Karpas-422 (cell line): ENCODE data around the gene E2F6. TPM values are rescaled to one million over a fixed set of nuclear protein-coding genes. Genes with fewer than 3 reads are reported as not detected.
"Not testable (repeated sequence)": the region's sequence is repeated elsewhere in the genome, so short reads cannot be mapped to it uniquely, and the experiment has no call there.

Experiments
- DNase-seq: peaks from one replicate; pipeline ENCODE4 v3.0.0-alpha.2; 2015
- H2AFZ ChIP-seq: fragments of 200-600 bp; sonication (generic); 2 replicates; pipeline ENCODE4 v1.6.1; 2014; ENCODE audit warnings: antibody characterized with exemption, low read length, mixed read lengths
- H3K27ac ChIP-seq: fragments of 200-600 bp; sonication (generic); 2 replicates; pipeline ENCODE4 v1.5.1; 2014; ENCODE audit warnings: mild to moderate bottlenecking, low read length, moderate library complexity
- H3K27me3 ChIP-seq: fragments of 200-600 bp; sonication (generic); 2 replicates; pipeline ENCODE4 v1.6.1; 2014; ENCODE audit warnings: low read length, mixed read lengths
- H3K36me3 ChIP-seq: fragments of 200-600 bp; sonication (generic); 2 replicates; pipeline ENCODE4 v1.6.1; 2014; ENCODE audit warnings: low read length, mixed read lengths; ENCODE audit not compliant: insufficient read depth
- H3K4me1 ChIP-seq: fragments of 200-600 bp; sonication (generic); 2 replicates; pipeline ENCODE4 v1.6.1; 2014; ENCODE audit warnings: mild to moderate bottlenecking, low read length, mixed read lengths
- H3K4me2 ChIP-seq: fragments of 200-600 bp; sonication (generic); 2 replicates; pipeline ENCODE4 v1.6.1; 2014; ENCODE audit warnings: low read length, low read depth, mild to moderate bottlenecking; ENCODE audit not compliant: poor library complexity, severe bottlenecking
- H3K4me3 ChIP-seq: fragments of 200-600 bp; sonication (generic); 2 replicates; pipeline ENCODE4 v1.5.1; 2014; ENCODE audit warnings: mild to moderate bottlenecking, antibody characterized with exemption, low read length, mixed read lengths
- H3K79me2 ChIP-seq: fragments of 200-600 bp; sonication (generic); 2 replicates; pipeline ENCODE4 v1.6.1; 2014; ENCODE audit warnings: mild to moderate bottlenecking, low read length, mixed read lengths
- H3K9ac ChIP-seq: fragments of 200-600 bp; sonication (generic); 2 replicates; pipeline ENCODE4 v1.6.0; 2014; ENCODE audit warnings: low read length
- H3K9me2 ChIP-seq: fragments of 200-600 bp; sonication (generic), shearing (Covaris generic); replicated peaks from 2 replicates; pipeline ENCODE4 v1.6.0; 2014; ENCODE audit warnings: mild to moderate bottlenecking, low read length, moderate library complexity; ENCODE audit not compliant: insufficient read depth
- H3K9me3 ChIP-seq: fragments of 300-700, 200-600 bp; sonication (generic); 2 replicates; pipeline ENCODE4 v1.6.1; 2014; ENCODE audit warnings: low read length, mixed read lengths
- H4K20me1 ChIP-seq: fragments of 200-600 bp; sonication (generic); 2 replicates; pipeline ENCODE4 v1.6.1; 2014; ENCODE audit warnings: mild to moderate bottlenecking, antibody characterized with exemption, low read length, low read depth; ENCODE audit not compliant: insufficient read depth
- total RNA-seq: library from RNA; depleted of rRNA; stranded (reverse); fragments of >200 nt; shearing (Covaris generic); gene quantifications from 2 replicates; pipeline ENCODE4 v1.2.3, GENCODE V29; 2014; ENCODE audit warnings: low replicate concordance

The E2F6 gene
- total RNA-seq, 1 experiment from 2014 or later = 11.5 TPM

- peak; percentile 60 for DNase-seq
- H2AFZ ChIP-seq = no peak overlapping the region
- H3K27ac ChIP-seq = no peak overlapping the region
- H3K4me3 ChIP-seq = no peak overlapping the region
- H3K9ac ChIP-seq = no peak overlapping the region
- H3K4me1 ChIP-seq = 0 out of 2 replicates have a peak, but pooled peaks cover 3% of the 10 kb centered on the region
- H3K79me2 ChIP-seq = no peaks in the 10 kb centered on the region
- H3K9me2 ChIP-seq = no peaks in the 10 kb centered on the region
- no peaks in the 10 kb centered on the region for H3K27me3 ChIP-seq
- no peaks in the 10 kb centered on the region for H4K20me1 ChIP-seq
- no peaks in the 10 kb centered on the region for H3K36me3 ChIP-seq
- no peaks in the 10 kb centered on the region for H3K9me3 ChIP-seq
- H3K4me2 ChIP-seq = no peak overlapping the region
Measured at GRCh38 chr2:11406958-11407381, 59.0 kb downstream of the E2F6 start.

DNA sequence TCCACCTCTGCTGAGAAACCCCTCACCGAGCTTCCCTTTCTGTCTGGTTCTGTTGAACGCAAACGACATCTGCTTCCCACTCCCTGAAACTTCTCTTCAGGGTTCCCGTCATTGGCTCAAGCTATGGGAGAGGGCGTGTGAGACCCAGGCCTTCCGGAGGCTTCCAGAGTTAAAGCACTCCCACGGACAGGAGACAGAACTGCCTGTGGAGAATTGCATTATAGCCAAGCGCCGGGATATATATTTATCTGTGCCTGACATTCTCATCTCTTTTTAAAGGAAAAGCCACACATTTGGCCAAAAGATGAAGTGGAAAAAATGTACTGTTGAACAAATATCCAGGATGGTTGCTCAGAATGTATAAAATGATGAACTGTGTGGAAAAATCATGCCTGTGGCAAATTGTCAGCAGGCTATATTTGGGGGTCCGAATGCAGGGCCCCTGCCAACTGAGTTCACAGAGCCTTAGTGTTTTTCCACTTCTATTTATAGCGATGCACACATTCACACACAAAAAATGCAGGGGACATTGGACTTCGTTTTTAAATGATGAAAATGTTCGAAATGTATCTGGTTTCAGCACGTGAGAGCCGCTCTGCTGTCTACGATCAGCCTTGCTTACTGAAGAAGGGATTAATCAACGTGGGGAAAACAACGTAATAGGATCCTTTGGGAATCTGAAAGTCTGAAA lies 59.5 kb downstream of the E2F6 start:
- Histone ChIP-seq H3K4me1 (no peaks in the 10 kb centered on the region), H4K20me1 (no peaks in the 10 kb centered on the region), H3K27ac (no peak overlapping the region), H3K79me2 (no peaks in the 10 kb centered on the region), H3K4me3 (no peak overlapping the region), H2AFZ (no peak overlapping the region), H3K9me3 (no peaks in the 10 kb centered on the region), H3K36me3 (no peaks in the 10 kb centered on the region), H3K9ac (no peak overlapping the region), H3K4me2 (no peak overlapping the region), H3K9me2 (no peaks in the 10 kb centered on the region), H3K27me3 (no peaks in the 10 kb centered on the region)
- no peak for DNase-seq

DNA sequence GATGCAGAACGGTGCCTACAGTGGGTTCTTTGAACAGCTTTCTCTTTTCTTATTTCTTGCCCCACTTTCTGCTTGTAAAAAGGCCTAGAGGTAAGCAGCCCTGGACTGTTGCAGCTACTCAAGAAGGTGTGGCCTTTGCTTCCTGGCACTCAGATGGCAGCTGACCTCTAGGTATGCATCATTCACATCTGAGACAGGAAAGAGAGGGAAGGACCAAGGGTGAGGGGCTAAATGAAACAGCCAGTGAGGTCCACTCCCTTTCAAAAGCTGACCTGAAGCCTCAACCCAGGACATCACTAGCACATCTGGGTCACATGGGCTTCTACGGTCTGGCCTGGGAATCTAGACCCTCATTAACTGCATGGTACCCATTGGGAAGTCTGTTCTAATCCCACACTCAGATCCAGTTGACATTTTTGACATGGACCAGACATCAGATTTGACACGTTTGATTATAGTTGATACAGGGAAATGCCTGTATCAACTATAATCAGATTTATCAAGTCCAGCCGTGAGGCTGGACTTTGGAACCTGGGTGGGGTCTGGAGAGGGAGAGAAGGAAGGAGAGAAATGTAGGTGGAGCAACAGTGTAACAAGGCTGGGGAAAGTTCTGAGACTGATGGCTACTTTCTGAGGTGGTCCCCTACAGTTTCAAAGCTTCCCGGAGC lies 60.2 kb downstream of the E2F6 start:
- H3K4me2 ChIP-seq = no peak overlapping the region
- no peak for DNase-seq
- H3K9me3 ChIP-seq = no peaks in the 10 kb centered on the region
- H3K4me1 ChIP-seq = no peaks in the 10 kb centered on the region
- no peaks in the 10 kb centered on the region for H3K9me2 ChIP-seq
- no peak overlapping the region for H3K27ac ChIP-seq
- H3K27me3 ChIP-seq = no peaks in the 10 kb centered on the region
- no peak overlapping the region for H3K4me3 ChIP-seq
- no peaks in the 10 kb centered on the region for H4K20me1 ChIP-seq
- H3K9ac ChIP-seq = no peak overlapping the region
- no peaks in the 10 kb centered on the region for H3K79me2 ChIP-seq
- H2AFZ ChIP-seq = no peak overlapping the region
- H3K36me3 ChIP-seq = no peaks in the 10 kb centered on the region

GRCh38 chr2:11405074-11405406 lies 60.9 kb downstream of the E2F6 start:
- H3K36me3 ChIP-seq, H3K27ac ChIP-seq, H3K4me2 ChIP-seq, H4K20me1 ChIP-seq, H3K79me2 ChIP-seq, H2AFZ ChIP-seq, H3K9me3 ChIP-seq, H3K27me3 ChIP-seq, H3K9me2 ChIP-seq, DNase-seq, H3K4me1 ChIP-seq, H3K9ac ChIP-seq, H3K4me3 ChIP-seq: not testable (repeated sequence)

- Histone ChIP-seq H2AFZ (no peak overlapping the region), H4K20me1 (no peaks in the 10 kb centered on the region), H3K79me2 (no peaks in the 10 kb centered on the region), H3K27ac (no peak overlapping the region), H3K4me1 (no peaks in the 10 kb centered on the region), H3K4me3 (no peak overlapping the region), H3K4me2 (no peak overlapping the region), H3K36me3 (no peaks in the 10 kb centered on the region), H3K9me2 (no peaks in the 10 kb centered on the region), H3K9ac (no peak overlapping the region), H3K27me3 (no peaks in the 10 kb centered on the region), H3K9me3 (no peaks in the 10 kb centered on the region)
- DNase-seq = no peak
Measured at GRCh38 chr2:11404376-11405073, 61.4 kb downstream of the E2F6 start.

GRCh38 chr2:11402436-11402835 lies 63.5 kb downstream of the E2F6 start:
- DNase-seq = no peak
- Histone ChIP-seq H3K9ac (no peak overlapping the region), H2AFZ (no peak overlapping the region), H3K79me2 (no peaks in the 10 kb centered on the region), H4K20me1 (no peaks in the 10 kb centered on the region), H3K9me2 (no peaks in the 10 kb centered on the region), H3K27me3 (no peaks in the 10 kb centered on the region), H3K9me3 (no peaks in the 10 kb centered on the region), H3K4me2 (no peak overlapping the region), H3K36me3 (no peaks in the 10 kb centered on the region), H3K27ac (no peak overlapping the region), H3K4me3 (no peak overlapping the region), H3K4me1 (no peaks in the 10 kb centered on the region)

DNA sequence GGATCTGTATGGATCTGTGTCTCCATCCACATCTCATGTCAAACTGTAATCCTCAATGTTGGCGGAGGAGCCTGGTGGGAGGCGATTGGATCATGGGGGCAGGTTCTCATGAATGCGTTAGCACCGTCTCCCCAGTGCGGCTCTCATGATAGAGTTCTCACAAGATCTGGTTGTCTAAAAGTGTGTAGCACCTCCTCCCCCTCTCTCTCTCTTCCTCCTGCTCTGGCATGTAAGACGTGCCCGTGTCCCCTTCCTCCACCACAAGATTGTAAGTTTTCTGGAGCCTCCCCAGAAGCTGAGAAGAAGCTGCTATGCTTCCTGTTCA lies 66.6 kb downstream of the E2F6 start:
- Histone ChIP-seq H3K4me1 (no peaks in the 10 kb centered on the region), H2AFZ (no peak overlapping the region), H4K20me1 (no peaks in the 10 kb centered on the region), H3K27ac (no peak overlapping the region), H3K9me3 (no peaks in the 10 kb centered on the region), H3K36me3 (no peaks in the 10 kb centered on the region), H3K4me3 (no peak overlapping the region), H3K9me2 (no peaks in the 10 kb centered on the region), H3K9ac (no peak overlapping the region), H3K4me2 (no peak overlapping the region), H3K79me2 (no peaks in the 10 kb centered on the region), H3K27me3 (no peaks in the 10 kb centered on the region)
- no peak for DNase-seq

DNA sequence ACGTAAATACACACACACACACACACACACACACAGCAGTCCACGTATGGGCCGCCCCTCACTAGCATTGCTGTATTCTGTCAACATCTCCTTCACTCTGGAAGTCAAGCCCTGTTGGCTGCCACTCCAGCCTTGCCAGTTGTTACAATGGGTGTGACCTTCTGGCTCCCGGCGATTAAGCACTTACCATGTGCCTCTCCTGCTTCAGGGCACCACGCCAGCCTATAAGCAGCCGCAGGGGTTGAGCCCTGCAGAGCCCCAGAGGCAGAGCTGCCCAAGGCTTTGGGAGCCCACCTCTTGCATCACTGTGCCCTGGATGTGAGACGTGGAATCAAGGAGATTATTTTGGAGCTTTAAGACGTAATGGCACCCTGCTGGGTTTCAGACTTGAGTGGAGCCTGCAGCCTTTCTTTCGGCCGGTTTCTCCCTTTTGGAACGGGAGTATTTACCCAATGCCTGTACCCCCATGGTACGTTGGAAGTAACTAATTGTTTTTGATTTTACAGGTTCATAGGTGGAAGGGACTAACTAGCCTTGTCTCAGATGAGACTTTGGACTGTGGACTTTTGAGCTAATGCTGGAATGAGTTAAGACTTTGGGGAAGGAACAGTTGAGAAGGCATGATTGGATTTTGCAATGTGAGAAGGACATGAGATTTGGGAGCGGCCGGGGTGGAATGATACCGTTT lies 67.1 kb downstream of the E2F6 start:
- H3K4me1 ChIP-seq = no peaks in the 10 kb centered on the region
- no peaks in the 10 kb centered on the region for H3K79me2 ChIP-seq
- H3K27ac ChIP-seq = no peak overlapping the region
- no peak for DNase-seq
- no peak overlapping the region for H3K9ac ChIP-seq
- no peak overlapping the region for H3K4me2 ChIP-seq
- no peaks in the 10 kb centered on the region for H3K9me3 ChIP-seq
- no peaks in the 10 kb centered on the region for H3K27me3 ChIP-seq
- no peaks in the 10 kb centered on the region for H3K9me2 ChIP-seq
- no peaks in the 10 kb centered on the region for H3K36me3 ChIP-seq
- no peak overlapping the region for H3K4me3 ChIP-seq
- H2AFZ ChIP-seq = no peak overlapping the region
- no peaks in the 10 kb centered on the region for H4K20me1 ChIP-seq
